ENCODE measurements around the gene AOPEP. TPM values are rescaled to one million over a fixed set of nuclear protein-coding genes. Genes with fewer than 3 reads are reported as not detected.

AOPEP gene
- total RNA-seq, 5 donors from 2014 or later (not counting 1 experiment from before 2014, with no cell fraction given), result 10.4 to 14.8 (median 11.3) TPM

DNA sequence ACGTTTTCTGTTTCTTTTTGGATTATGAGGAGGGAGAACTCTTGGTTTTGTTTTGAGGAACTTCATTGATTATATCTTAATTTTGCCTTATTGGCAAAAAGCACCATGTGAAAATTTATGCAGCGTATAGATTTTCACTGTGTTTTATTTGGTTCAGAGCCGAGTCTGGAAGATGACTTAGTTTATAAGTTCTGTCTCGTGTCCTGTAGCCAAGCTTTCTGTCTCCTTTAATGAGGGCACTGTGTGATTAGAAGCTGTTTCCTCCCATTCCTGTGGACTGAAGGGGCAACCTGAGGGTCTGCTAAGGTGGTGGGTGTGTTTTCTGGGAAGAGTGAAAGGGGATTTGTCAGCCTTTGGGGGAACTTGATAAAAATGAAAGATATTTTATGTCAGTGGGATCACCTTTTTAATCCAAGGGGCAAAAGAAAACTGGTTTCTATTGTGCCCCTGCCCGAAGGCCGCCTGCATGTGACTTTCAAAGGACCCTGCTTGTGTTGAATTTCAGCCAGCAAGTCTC is 328.9 kb downstream of the AOPEP start:
- ChIA-PET CTCF (no interaction called here), POLR2A (no interaction called here)
- no peaks in the 10 kb centered on the region for H3K36me3 ChIP-seq (ENCODE audit: control insufficient read depth in 2 of 2, extremely low read depth in 1 of 2, insufficient read depth in 1 of 2, low read length in 1 of 2)
- DNase-seq (no peak), ATAC-seq (replicated peaks in 1 of 4) (no peak)
- H3K4me1 Mint-ChIP-seq, result no peaks in the 10 kb centered on the region
- no peak overlapping the region for H3K4me3 ChIP-seq (ENCODE audit: control insufficient read depth in 1 of 2, extremely low read depth in 1 of 2, low read length in 1 of 2)
- peaks cover 1 to 3% of the 10 kb centered on the region in 2 donors for H3K27me3 Mint-ChIP-seq
- H3K4me3 Mint-ChIP-seq, result no peak overlapping the region
- peaks cover 7% of the 10 kb centered on the region for H3K36me3 Mint-ChIP-seq
- H3K27ac ChIP-seq (ENCODE audit: low read length), result no peak overlapping the region
- no peak overlapping the region for H3K27ac Mint-ChIP-seq
- H3K27me3 ChIP-seq (replicated peaks in 1 of 2; ENCODE audit: control insufficient read depth in 2 of 2, extremely low read depth in 1 of 2, insufficient read depth in 2 of 2, low read length in 1 of 2), result no peaks in the 10 kb centered on the region
- H3K4me1 ChIP-seq (ENCODE audit: control insufficient read depth in 1 of 2, extremely low read depth in 1 of 2, insufficient read depth in 2 of 2, low read length in 2 of 2), result no peaks in the 10 kb centered on the region
- WGBS (ENCODE audit: insufficient coverage), result 73% methylated on average over 5 of the region's 6 CpGs
- no peaks in the 10 kb centered on the region for H3K9me3 Mint-ChIP-seq
- no peaks in the 10 kb centered on the region for H3K9me3 ChIP-seq

DNA sequence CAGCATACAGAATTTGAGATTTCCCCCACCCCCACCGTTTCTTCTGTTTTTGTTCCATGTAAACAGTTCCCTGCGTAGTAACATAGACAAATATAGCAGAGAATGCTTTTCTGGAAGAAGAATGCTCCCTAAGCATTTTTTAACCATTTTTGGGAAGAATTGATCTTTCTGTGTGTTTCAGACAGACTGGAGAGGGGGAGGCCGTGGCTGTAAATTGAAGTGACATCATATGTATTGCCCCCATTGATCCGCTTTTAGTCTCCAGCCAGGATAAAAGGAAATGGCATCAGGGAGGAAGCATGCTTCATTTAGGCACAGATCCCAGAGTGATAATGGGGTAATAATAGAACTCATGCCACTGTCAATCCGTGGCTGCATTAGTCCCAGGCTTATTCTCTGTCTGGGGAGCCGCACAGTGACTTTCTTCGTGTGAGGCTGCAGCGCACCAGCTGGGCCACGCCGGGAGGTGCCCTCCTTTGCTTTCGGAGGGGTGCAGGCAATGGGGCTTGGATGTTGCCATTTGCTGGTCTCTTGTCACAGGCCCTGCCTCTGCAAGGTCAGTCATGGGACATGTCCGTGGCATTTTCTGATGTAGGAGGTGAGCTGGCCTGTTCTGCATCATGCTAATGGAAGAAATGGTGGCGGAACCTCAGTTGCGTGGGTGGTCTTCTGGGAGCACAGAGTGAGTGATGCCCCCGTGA is 329.5 kb downstream of the AOPEP start:
- H3K27me3 Mint-ChIP-seq, result no peaks in the 10 kb centered on the region
- H3K27ac Mint-ChIP-seq, result no peak overlapping the region
- Histone ChIP-seq H3K27me3 (replicated peaks in 1 of 2; ENCODE audit: control insufficient read depth in 2 of 2, extremely low read depth in 1 of 2, insufficient read depth in 2 of 2, low read length in 1 of 2) (no peaks in the 10 kb centered on the region), H3K36me3 (ENCODE audit: control insufficient read depth in 2 of 2, extremely low read depth in 1 of 2, insufficient read depth in 1 of 2, low read length in 1 of 2) (no peaks in the 10 kb centered on the region), H3K9me3 (no peaks in the 10 kb centered on the region), H3K4me3 (ENCODE audit: control insufficient read depth in 1 of 2, extremely low read depth in 1 of 2, low read length in 1 of 2) (no peak overlapping the region), H3K4me1 (ENCODE audit: control insufficient read depth in 1 of 2, extremely low read depth in 1 of 2, insufficient read depth in 2 of 2, low read length in 2 of 2) (no peaks in the 10 kb centered on the region), H3K27ac (ENCODE audit: low read length) (no peak overlapping the region)
- CTCF ChIA-PET, result no interaction called here
- H3K4me1 Mint-ChIP-seq, result no peaks in the 10 kb centered on the region
- WGBS (ENCODE audit: insufficient coverage), result 91% methylated on average over 12 of the region's 15 CpGs
- DNase-seq (no peak), ATAC-seq (replicated peaks in 1 of 4) (no peak)
- no peak overlapping the region for H3K4me3 Mint-ChIP-seq
- POLR2A ChIA-PET, result interaction anchor here in 1 of 2 donors (0.5 kb wide), 1 partner anchor 475 kb away, joined by 5 read pairs; no protein-coding TSS in a partner anchor
- no peaks in the 10 kb centered on the region for H3K9me3 Mint-ChIP-seq
- H3K36me3 Mint-ChIP-seq, result peaks cover 9% of the 10 kb centered on the region

DNA sequence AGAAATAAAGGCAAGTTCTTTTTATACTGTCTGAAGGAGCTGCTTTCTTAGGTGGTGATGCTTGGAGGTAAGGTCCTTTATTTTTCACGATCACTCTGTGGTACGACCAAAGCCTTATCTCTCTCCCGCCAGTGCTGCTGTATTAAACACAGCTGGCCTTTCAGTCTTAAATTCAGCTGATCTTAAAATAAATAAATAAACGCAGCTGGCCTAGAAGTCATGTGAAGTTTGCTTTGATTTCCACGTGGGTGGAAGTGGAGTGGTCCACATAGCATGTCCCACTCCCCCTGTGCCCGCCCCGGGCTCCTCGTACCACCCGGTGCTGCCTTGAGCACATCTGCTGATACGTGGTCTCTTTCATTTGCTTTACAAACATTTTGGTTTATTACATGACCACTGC is 330.6 kb downstream of the AOPEP start:
- WGBS (ENCODE audit: insufficient coverage), result no CpG with 5 or more reads among the region's 10 CpGs
- POLR2A ChIA-PET, result no interaction called here

DNA sequence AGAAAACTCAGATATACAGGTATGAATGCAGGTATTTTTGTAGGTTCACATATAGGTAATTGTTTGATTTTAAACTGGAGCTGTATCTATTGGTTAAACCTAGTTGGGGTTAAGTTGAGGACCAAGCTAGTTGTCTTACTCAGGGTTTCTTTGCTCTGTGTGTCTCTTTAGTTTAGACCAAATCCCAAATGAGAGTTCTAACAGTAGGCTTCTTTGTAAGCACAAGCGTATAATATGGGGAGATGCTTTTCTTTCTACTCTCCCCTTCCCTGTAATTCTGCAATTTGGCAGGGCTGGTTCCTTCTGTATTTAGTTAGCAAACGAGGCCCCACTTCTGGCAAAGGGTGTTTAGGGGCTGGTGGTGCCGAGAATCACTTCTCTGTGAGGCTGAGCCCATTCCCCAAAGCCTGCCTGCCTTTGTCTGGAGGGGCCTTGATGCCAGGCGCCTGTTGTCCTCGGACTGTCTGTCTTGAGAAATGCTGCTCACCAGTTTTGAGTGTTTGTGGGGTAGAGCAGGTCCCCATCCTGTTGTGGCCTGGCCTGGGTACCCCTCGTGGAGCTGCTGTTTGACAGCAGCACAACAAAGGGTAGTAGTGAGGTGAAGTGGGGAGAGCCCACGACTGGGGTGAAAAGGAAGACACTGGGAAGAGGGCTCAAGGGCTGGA is 331.8 kb downstream of the AOPEP start:
- no peaks in the 10 kb centered on the region for H3K4me1 ChIP-seq (ENCODE audit: control insufficient read depth in 1 of 2, extremely low read depth in 1 of 2, insufficient read depth in 2 of 2, low read length in 2 of 2)
- ATAC-seq (replicated peaks in 1 of 4), result no peak
- no peaks in the 10 kb centered on the region for H3K9me3 Mint-ChIP-seq

More for the DNA sequence above, 330.6 kb downstream of the AOPEP start:
- Histone ChIP-seq H3K4me3 (ENCODE audit: control insufficient read depth in 1 of 2, extremely low read depth in 1 of 2, low read length in 1 of 2) (no peak overlapping the region), H3K27me3 (replicated peaks in 1 of 2; ENCODE audit: control insufficient read depth in 2 of 2, extremely low read depth in 1 of 2, insufficient read depth in 2 of 2, low read length in 1 of 2) (no peaks in the 10 kb centered on the region), H3K9me3 (no peaks in the 10 kb centered on the region), H3K36me3 (ENCODE audit: control insufficient read depth in 2 of 2, extremely low read depth in 1 of 2, insufficient read depth in 1 of 2, low read length in 1 of 2) (no peaks in the 10 kb centered on the region), H3K27ac (ENCODE audit: low read length) (no peak overlapping the region), H3K4me1 (ENCODE audit: control insufficient read depth in 1 of 2, extremely low read depth in 1 of 2, insufficient read depth in 2 of 2, low read length in 2 of 2) (no peaks in the 10 kb centered on the region)
- Mint-ChIP-seq H3K9me3 (no peaks in the 10 kb centered on the region), H3K27ac (no peak overlapping the region), H3K4me3 (no peak overlapping the region), H3K27me3 (no peaks in the 10 kb centered on the region), H3K36me3 (peaks cover 17% of the 10 kb centered on the region), H3K4me1 (no peaks in the 10 kb centered on the region)
- ATAC-seq (replicated peaks in 1 of 4) (no peak), DNase-seq (no peak)
- CTCF ChIA-PET, result no interaction called here

DNA sequence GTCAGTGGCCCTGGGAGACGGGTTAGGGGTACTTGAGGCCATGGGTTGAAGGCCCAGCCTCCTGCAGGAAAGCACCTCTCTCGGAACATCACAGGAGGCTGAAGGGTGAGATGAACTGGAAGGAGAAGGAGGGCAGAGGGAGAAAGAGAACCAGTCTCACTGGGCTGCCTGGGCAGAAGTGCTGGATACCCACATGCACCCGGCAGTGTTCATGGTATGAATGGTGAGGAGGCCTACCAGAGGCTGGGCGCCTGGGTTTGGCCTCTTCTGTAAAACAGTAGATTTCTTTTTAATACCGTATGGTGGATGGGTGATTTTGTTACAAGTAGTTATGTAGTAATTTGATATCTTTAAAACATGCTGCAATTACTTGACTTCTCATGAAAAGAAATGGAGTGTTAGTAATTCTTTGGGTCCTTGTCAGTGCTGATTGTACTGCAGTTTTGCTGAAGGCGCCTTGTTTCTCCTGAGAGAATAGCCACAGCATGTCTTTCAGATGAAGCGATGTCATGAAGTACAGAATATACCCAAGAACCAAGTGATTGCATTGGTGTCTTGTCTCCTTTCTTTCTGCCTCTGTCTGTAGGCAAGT is 332.4 kb downstream of the AOPEP start:
- Histone ChIP-seq H3K27me3 (replicated peaks in 1 of 2; ENCODE audit: control insufficient read depth in 2 of 2, extremely low read depth in 1 of 2, insufficient read depth in 2 of 2, low read length in 1 of 2) (no peaks in the 10 kb centered on the region), H3K36me3 (ENCODE audit: control insufficient read depth in 2 of 2, extremely low read depth in 1 of 2, insufficient read depth in 1 of 2, low read length in 1 of 2) (no peaks in the 10 kb centered on the region), H3K27ac (ENCODE audit: low read length) (no peak overlapping the region), H3K9me3 (no peaks in the 10 kb centered on the region), H3K4me3 (ENCODE audit: control insufficient read depth in 1 of 2, extremely low read depth in 1 of 2, low read length in 1 of 2) (no peak overlapping the region), H3K4me1 (ENCODE audit: control insufficient read depth in 1 of 2, extremely low read depth in 1 of 2, insufficient read depth in 2 of 2, low read length in 2 of 2) (no peaks in the 10 kb centered on the region)
- no peak for ATAC-seq (replicated peaks in 1 of 4)
- CTCF ChIA-PET, result no interaction called here
- H3K36me3 Mint-ChIP-seq, result peaks cover 26% of the 10 kb centered on the region
- H3K27ac Mint-ChIP-seq, result no peak overlapping the region
- H3K9me3 Mint-ChIP-seq, result no peaks in the 10 kb centered on the region
- WGBS (ENCODE audit: insufficient coverage), result 100% methylated on average over 4 of the region's 7 CpGs
- no peak for DNase-seq
- no peak overlapping the region for H3K4me3 Mint-ChIP-seq
- no peaks in the 10 kb centered on the region for H3K27me3 Mint-ChIP-seq
- H3K4me1 Mint-ChIP-seq, result no peaks in the 10 kb centered on the region
- POLR2A ChIA-PET, result no interaction called here

More for the DNA sequence above, 331.8 kb downstream of the AOPEP start:
- Histone ChIP-seq H3K4me3 (ENCODE audit: control insufficient read depth in 1 of 2, extremely low read depth in 1 of 2, low read length in 1 of 2) (no peak overlapping the region), H3K27ac (ENCODE audit: low read length) (no peak overlapping the region), H3K36me3 (ENCODE audit: control insufficient read depth in 2 of 2, extremely low read depth in 1 of 2, insufficient read depth in 1 of 2, low read length in 1 of 2) (no peaks in the 10 kb centered on the region), H3K9me3 (no peaks in the 10 kb centered on the region), H3K27me3 (replicated peaks in 1 of 2; ENCODE audit: control insufficient read depth in 2 of 2, extremely low read depth in 1 of 2, insufficient read depth in 2 of 2, low read length in 1 of 2) (no peaks in the 10 kb centered on the region)
- POLR2A ChIA-PET, result no interaction called here
- DNase-seq, result no peak
- H3K36me3 Mint-ChIP-seq, result peaks cover 20% of the 10 kb centered on the region
- H3K27me3 Mint-ChIP-seq, result no peaks in the 10 kb centered on the region
- 77% methylated on average over 5 of the region's 7 CpGs for WGBS (ENCODE audit: insufficient coverage)
- no peak overlapping the region for H3K27ac Mint-ChIP-seq
- H3K4me3 Mint-ChIP-seq, result no peak overlapping the region
- CTCF ChIA-PET, result no interaction called here
- H3K4me1 Mint-ChIP-seq, result no peaks in the 10 kb centered on the region

DNA sequence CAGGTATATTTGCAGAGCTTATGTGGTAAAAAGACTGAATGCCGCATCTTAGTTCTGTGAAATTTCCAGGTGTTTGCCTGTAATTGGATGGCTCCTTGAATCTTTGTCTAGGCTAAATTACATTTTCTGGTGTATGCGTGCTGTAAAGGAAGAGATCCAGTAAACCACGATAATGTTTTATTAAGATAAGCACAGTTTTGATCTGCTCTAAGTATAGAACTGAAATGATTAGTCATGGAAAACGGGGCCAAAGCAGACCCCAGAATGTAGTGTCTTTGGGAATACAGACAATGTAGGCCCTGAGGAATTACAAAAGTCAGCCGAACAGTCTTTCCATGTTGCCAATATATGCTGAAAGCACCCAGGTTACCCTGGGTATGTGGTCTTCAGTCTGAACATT is 333.7 kb downstream of the AOPEP start:
- no peak overlapping the region for H3K27ac ChIP-seq (ENCODE audit: low read length)
- H3K4me1 Mint-ChIP-seq, result no peaks in the 10 kb centered on the region
- WGBS (ENCODE audit: insufficient coverage), result 80% methylated on average over 4 of the region's 5 CpGs
- H3K4me1 ChIP-seq (ENCODE audit: control insufficient read depth in 1 of 2, extremely low read depth in 1 of 2, insufficient read depth in 2 of 2, low read length in 2 of 2), result no peaks in the 10 kb centered on the region
- POLR2A ChIA-PET, result no interaction called here
- no peak overlapping the region for H3K27ac Mint-ChIP-seq
- H3K36me3 Mint-ChIP-seq, result peaks cover 32% of the 10 kb centered on the region
- H3K9me3 Mint-ChIP-seq, result no peaks in the 10 kb centered on the region
- H3K36me3 ChIP-seq (ENCODE audit: control insufficient read depth in 2 of 2, extremely low read depth in 1 of 2, insufficient read depth in 1 of 2, low read length in 1 of 2), result no peaks in the 10 kb centered on the region
- CTCF ChIA-PET, result no interaction called here
- ATAC-seq (replicated peaks in 1 of 4) (no peak), DNase-seq (no peak)
- no peak overlapping the region for H3K4me3 Mint-ChIP-seq
- no peaks in the 10 kb centered on the region for H3K9me3 ChIP-seq
- H3K27me3 ChIP-seq (replicated peaks in 1 of 2; ENCODE audit: control insufficient read depth in 2 of 2, extremely low read depth in 1 of 2, insufficient read depth in 2 of 2, low read length in 1 of 2), result no peaks in the 10 kb centered on the region
- H3K4me3 ChIP-seq (ENCODE audit: control insufficient read depth in 1 of 2, extremely low read depth in 1 of 2, low read length in 1 of 2), result no peak overlapping the region
- no peaks in the 10 kb centered on the region for H3K27me3 Mint-ChIP-seq

All from T-cell (primary cell).